Ascending aorta (tissue), 2 donors: Measurements from ENCODE around the gene TBX3. TPM values are rescaled to one million over a fixed set of nuclear protein-coding genes. Genes with fewer than 3 reads are reported as not detected.

Experiments used
- DNase-seq, 2 donors: peaks; one replicate each; pipeline ENCODE4 v3.0.0-alpha.2; 2019; ENCODE audit warnings: low spot score in 2 of 2
- H3K27ac ChIP-seq, 2 donors: fragments of 200-600 bp; sonication (generic); one replicate each; pipeline ENCODE4 v1.5.1; 2016 to 2017; ENCODE audit warnings: mild to moderate bottlenecking in 1 of 2
- H3K27me3 ChIP-seq: fragments of 200-600 bp; sonication (generic); one replicate; pipeline ENCODE4 v1.5.1; 2017
- H3K36me3 ChIP-seq, 2 donors: fragments of 200-600 bp; sonication (generic); one replicate each; pipeline ENCODE4 v1.5.1; 2016
- H3K4me1 ChIP-seq, 2 donors: fragments of 200-600 bp; sonication (generic); one replicate each; pipeline ENCODE4 v1.5.1; 2016 to 2017; ENCODE audit warnings: mild to moderate bottlenecking in 1 of 2
- H3K4me3 ChIP-seq, 2 donors: fragments of 200-600 bp; sonication (generic); one replicate each; pipeline ENCODE4 v1.5.1; 2016 to 2017; ENCODE audit warnings: mild to moderate bottlenecking in 1 of 2
- H3K9me3 ChIP-seq, 2 donors: fragments of 200-600 bp; sonication (generic); one replicate each; pipeline ENCODE4 v1.5.1; 2016
- CTCF ChIP-seq, 3 experiments: fragments of 200-600 bp in 2 of 3; fragments of 450-650 bp in 1 of 3; sonication (generic) in 2 of 3; IDR thresholded peaks; one replicate each; pipeline ENCODE4 v1.5.1; 2016 to 2019; ENCODE audit warnings: antibody characterized with exemption in 3 of 3, mild to moderate bottlenecking in 1 of 3, moderate library complexity in 1 of 3
- intact Hi-C: fragments of 100-400 bp; cut with DNase I; formaldehyde crosslinking; loops from one replicate; pipeline ENCODE4 v1.15.1; 2023
- total RNA-seq: library from RNA; depleted of rRNA; stranded (reverse); fragments of >200 nt; gene quantifications from one replicate; pipeline ENCODE4 v1.1.0, GENCODE V29; 2016

TBX3 gene
- total RNA-seq, 1 donor from 2014 or later, result 20.0 TPM

- peak in 1 of 2 donors; percentile 86 for DNase-seq
- no peak overlapping the region for H3K27ac ChIP-seq
- no peaks in the 10 kb centered on the region for H3K36me3 ChIP-seq
- no peaks in the 10 kb centered on the region for H3K9me3 ChIP-seq
- H3K4me1 ChIP-seq, result peaks cover 0 to under 1% of the 10 kb centered on the region in 2 donors
- TF ChIP-seq CTCF (IDR thresholded peaks at IDR 0.05), result peak; percentile 73 to 91 (median 90)
- H3K27me3 ChIP-seq, result peaks cover 10% of the 10 kb centered on the region
- H3K4me3 ChIP-seq, result no peak overlapping the region
- intact Hi-C loops, result loop anchor here (1.0 kb wide), 1 partner anchor 1255 kb away; no protein-coding TSS in a partner anchor
Observed at GRCh38 chr12:114662512-114663177, 21.3 kb downstream of the TBX3 start.

- no peaks in the 10 kb centered on the region for H3K4me1 ChIP-seq
- H3K4me3 ChIP-seq, result no peak overlapping the region
- no peak for DNase-seq
- peaks cover 5% of the 10 kb centered on the region for H3K27me3 ChIP-seq
- no peak overlapping the region for H3K27ac ChIP-seq
- no peak for TF ChIP-seq CTCF (IDR thresholded peaks at IDR 0.05)
- intact Hi-C loops, result no loop called here
- H3K9me3 ChIP-seq, result no peaks in the 10 kb centered on the region
- H3K36me3 ChIP-seq, result no peaks in the 10 kb centered on the region
Observed at GRCh38 chr12:114661245-114661644, 22.7 kb downstream of the TBX3 start.

- Histone ChIP-seq H3K9me3 (no peaks in the 10 kb centered on the region), H3K27ac (no peak overlapping the region)
- no peak for TF ChIP-seq CTCF (IDR thresholded peaks at IDR 0.05)
Observed at GRCh38 chr12:114659084-114659483, 24.9 kb downstream of the TBX3 start.

GRCh38 chr12:114658002-114658441, 26.0 kb downstream of the TBX3 start:
- intact Hi-C loops, result no loop called here
- H3K4me3 ChIP-seq, result no peak overlapping the region
- no peaks in the 10 kb centered on the region for H3K4me1 ChIP-seq
- no peak overlapping the region for H3K27ac ChIP-seq
- H3K36me3 ChIP-seq, result no peaks in the 10 kb centered on the region
- TF ChIP-seq CTCF (IDR thresholded peaks at IDR 0.05), result no peak
- no peaks in the 10 kb centered on the region for H3K9me3 ChIP-seq
- no peaks in the 10 kb centered on the region for H3K27me3 ChIP-seq
- no peak for DNase-seq

More at GRCh38 chr12:114659084-114659483, 24.9 kb downstream of the TBX3 start:
- intact Hi-C loops, result no loop called here
- Histone ChIP-seq H3K4me1 (no peaks in the 10 kb centered on the region), H3K36me3 (no peaks in the 10 kb centered on the region), H3K27me3 (no peaks in the 10 kb centered on the region), H3K4me3 (no peak overlapping the region)
- no peak for DNase-seq

- no peaks in the 10 kb centered on the region for H3K36me3 ChIP-seq
- no peak overlapping the region for H3K27ac ChIP-seq
- no peak for TF ChIP-seq CTCF (IDR thresholded peaks at IDR 0.05)
- no peaks in the 10 kb centered on the region for H3K4me1 ChIP-seq
- intact Hi-C loops, result no loop called here
- H3K4me3 ChIP-seq, result no peak overlapping the region
- H3K27me3 ChIP-seq, result no peaks in the 10 kb centered on the region
- DNase-seq, result no peak
- no peaks in the 10 kb centered on the region for H3K9me3 ChIP-seq
Observed at GRCh38 chr12:114657597-114657920, 26.4 kb downstream of the TBX3 start.
